Testis (tissue), 2 donors: Measurements from ENCODE around the gene SUCLG2.

Experiments
- CTCF ChIP-seq, 3 experiments: fragments of 450-650 bp in 2 of 3; fragments of 200-600 bp in 1 of 3; sonication (generic) in 1 of 3; IDR thresholded peaks; one replicate each; pipeline ENCODE4 v1.5.1; 2016 to 2019; ENCODE audit warnings: antibody characterized with exemption in 3 of 3, mild to moderate bottlenecking in 2 of 3, moderate library complexity in 1 of 3
- POLR2A ChIP-seq: fragments of 450-650 bp; IDR thresholded peaks from one replicate; pipeline ENCODE4 v1.6.1; 2017; ENCODE audit warnings: antibody characterized with exemption, mild to moderate bottlenecking, moderate library complexity

- TF ChIP-seq CTCF (IDR thresholded peaks at IDR 0.05) (no peak), POLR2A (no peak)
Measured at GRCh38 chr3:67601385-67601784, 53.0 kb downstream of the SUCLG2 start.
